Measurements from ENCODE around the gene XYLT2. TPM values are rescaled to one million over a fixed set of nuclear protein-coding genes. Genes with fewer than 3 reads are reported as not detected.

The XYLT2 gene
- total RNA-seq, 6 experiments from 2014 or later, result 7.0 to 13.8 (median 9.4) TPM

- intact Hi-C loops (cut with DNase I), result no loop called here
- Histone ChIP-seq H3K4me3 (no peak overlapping the region), H3K27ac (no peak overlapping the region), H3K36me3 (no peaks in the 10 kb centered on the region), H3K4me1 (no peaks in the 10 kb centered on the region), H3K9me3 (no peaks in the 10 kb centered on the region), H3K27me3 (no peaks in the 10 kb centered on the region)
- ATAC-seq, result no peak
- 66% methylated on average over 8 of the region's 10 CpGs for WGBS (ENCODE audit: insufficient coverage, low coverage, low lambda C conversion rate, missing lambda C conversion rate)
- DNase-seq, result no peak
- no peak for TF ChIP-seq CTCF (IDR thresholded peaks at IDR 0.05)
- TF ChIP-seq POLR2A (IDR thresholded peaks at IDR 0.05), result no peak
Measured at GRCh38 chr17:50318501-50319285, 27.2 kb upstream of the XYLT2 start.

- 75% methylated on average over 12 of the region's 12 CpGs for WGBS (ENCODE audit: insufficient coverage, low coverage, low lambda C conversion rate, missing lambda C conversion rate)
- no peak for DNase-seq
- no peaks in the 10 kb centered on the region for H3K27me3 ChIP-seq
Measured at GRCh38 chr17:50319306-50320004, 26.5 kb upstream of the XYLT2 start.

GRCh38 chr17:50322271-50322670 is 23.7 kb upstream of the XYLT2 start:
- H3K4me3 ChIP-seq, result no peak overlapping the region
- H3K27me3 ChIP-seq, result no peaks in the 10 kb centered on the region
- WGBS (ENCODE audit: insufficient coverage, low coverage, low lambda C conversion rate, missing lambda C conversion rate), result 68% methylated on average over 5 of the region's 7 CpGs
- ATAC-seq, result no peak
- no peaks in the 10 kb centered on the region for H3K9me3 ChIP-seq
- DNase-seq, result no peak
- H3K36me3 ChIP-seq, result no peaks in the 10 kb centered on the region
- intact Hi-C loops (cut with DNase I), result no loop called here
- TF ChIP-seq POLR2A (IDR thresholded peaks at IDR 0.05) (no peak), CTCF (IDR thresholded peaks at IDR 0.05) (no peak)
- no peaks in the 10 kb centered on the region for H3K4me1 ChIP-seq
- H3K27ac ChIP-seq, result no peak overlapping the region

More at GRCh38 chr17:50319306-50320004, 26.5 kb upstream of the XYLT2 start:
- H3K4me1 ChIP-seq, result no peaks in the 10 kb centered on the region
- no peaks in the 10 kb centered on the region for H3K36me3 ChIP-seq
- intact Hi-C loops (cut with DNase I), result no loop called here
- no peak overlapping the region for H3K27ac ChIP-seq
- TF ChIP-seq POLR2A (IDR thresholded peaks at IDR 0.05), result no peak
- no peak for ATAC-seq
- no peaks in the 10 kb centered on the region for H3K9me3 ChIP-seq
- H3K4me3 ChIP-seq, result no peak overlapping the region

- TF ChIP-seq CTCF (IDR thresholded peaks at IDR 0.05), result no peak
- no peaks in the 10 kb centered on the region for H3K27me3 ChIP-seq
- no peaks in the 10 kb centered on the region for H3K4me1 ChIP-seq
- H3K27ac ChIP-seq, result no peak overlapping the region
- ATAC-seq, result no peak
- no peak overlapping the region for H3K4me3 ChIP-seq
- WGBS (ENCODE audit: insufficient coverage, low coverage, low lambda C conversion rate, missing lambda C conversion rate), result 50% methylated on average over 5 of the region's 5 CpGs
- H3K36me3 ChIP-seq, result no peaks in the 10 kb centered on the region
- intact Hi-C loops (cut with DNase I), result no loop called here
- H3K9me3 ChIP-seq, result no peaks in the 10 kb centered on the region
- no peak for DNase-seq
Measured at GRCh38 chr17:50323060-50323459, 22.9 kb upstream of the XYLT2 start.

- DNase-seq, result no peak
- H3K4me3 ChIP-seq, result no peak overlapping the region
- no peaks in the 10 kb centered on the region for H3K36me3 ChIP-seq
- no peaks in the 10 kb centered on the region for H3K27me3 ChIP-seq
- WGBS (ENCODE audit: insufficient coverage, low coverage, low lambda C conversion rate, missing lambda C conversion rate), result 40% methylated on average over 3 of the region's 4 CpGs
- H3K9me3 ChIP-seq, result no peaks in the 10 kb centered on the region
- intact Hi-C loops (cut with DNase I), result no loop called here
- ATAC-seq, result no peak
- TF ChIP-seq POLR2A (IDR thresholded peaks at IDR 0.05) (no peak), CTCF (IDR thresholded peaks at IDR 0.05) (no peak)
- no peak overlapping the region for H3K27ac ChIP-seq
- no peaks in the 10 kb centered on the region for H3K4me1 ChIP-seq
Measured at GRCh38 chr17:50325906-50326305, 20.0 kb upstream of the XYLT2 start.

All from right lobe of liver (tissue), 6 donors.